Adrenal gland (tissue), 12 donors: Measurements from ENCODE around the gene UNC5C. TPM values are rescaled to one million over a fixed set of nuclear protein-coding genes. Genes with fewer than 3 reads are reported as not detected.

Source experiments
- DNase-seq, 7 donors: peaks; one replicate each; pipeline ENCODE4 v3.0.0-alpha.2; 2019 to 2020
- H3K27ac ChIP-seq, 5 donors: fragments of 200-600 bp; sonication (generic) in 4 of 5; 1 replicate in 3 of 5; 2 replicates in 2 of 5; pipeline versions ENCODE4 v1.5.1 to v1.8.0; 2016 to 2020; ENCODE audit warnings: mild to moderate bottlenecking in 1 of 5
- H3K27me3 ChIP-seq: fragments of 200-600 bp; 2 replicates; pipeline ENCODE4 v1.8.0; 2021
- H3K36me3 ChIP-seq, 2 donors: fragments of 200-600 bp; replicated peaks in 1 of 2; 1 replicate in 1 of 2; 2 replicates in 1 of 2; pipeline versions ENCODE4 v1.5.1 to v1.8.0; 2018 to 2022
- H3K4me1 ChIP-seq, 2 donors: fragments of 200-600 bp; replicated peaks in 1 of 2; 1 replicate in 1 of 2; 2 replicates in 1 of 2; pipeline versions ENCODE4 v1.5.1 to v1.8.0; 2018 to 2021
- H3K4me3 ChIP-seq, 4 donors: fragments of 200-600 bp; sonication (generic) in 3 of 4; one replicate each; pipeline ENCODE4 v1.5.1; 2016 to 2018
- H3K9me3 ChIP-seq, 3 donors: fragments of 200-600 bp; sonication (generic) in 1 of 3; replicated peaks in 1 of 3; 1 replicate in 2 of 3; 2 replicates in 1 of 3; pipeline versions ENCODE4 v1.5.1 to v1.8.0; 2016 to 2021
- CTCF ChIP-seq, 6 experiments: fragments of 450-650 bp in 4 of 6; fragments of 200-600 bp in 2 of 6; sonication (generic) in 1 of 6; IDR thresholded peaks; 1 replicate in 5 of 6; 2 replicates in 1 of 6; pipeline versions ENCODE4 v1.5.1 to v1.8.0; 2016 to 2021; ENCODE audit warnings: antibody characterized with exemption in 6 of 6, mild to moderate bottlenecking in 2 of 6, moderate library complexity in 1 of 6
- POLR2A ChIP-seq, 2 donors: fragments of 450-650 bp; IDR thresholded peaks; one replicate each; pipeline ENCODE4 v1.6.1; 2017; ENCODE audit warnings: antibody characterized with exemption in 2 of 2, mild to moderate bottlenecking in 2 of 2, moderate library complexity in 1 of 2
- WGBS, 4 donors: extraction: QIAGEN DNeasy Blood & Tissue Kit in 2 of 4; methylation state at CpG; one replicate each; pipeline versions ENCODE4 v1.1.5 to v1.1.7; 2013 to 2017; 5-methylcytosine and 5-hydroxymethylcytosine counted together
- intact Hi-C, 2 donors: fragments of 100-400 bp; cut with DNase I; formaldehyde crosslinking; loops; one replicate each; pipeline versions ENCODE4 v1.14.1 to v1.15.0; 2022 to 2023
- polyA plus RNA-seq, 3 donors: library from polyadenylated mRNA; stranded (reverse); fragments of 200-250 nt in 2 of 3; fragments of 350-450 nt in 1 of 3; fragmentation: Illumina TruSeq in 1 of 3; extraction: RNeasy Lipid Tissue Mini Kit (QIAGEN cat#74804) in 1 of 3; gene quantifications; one replicate each; pipeline ENCODE4 v1.2.3, GENCODE V29; 2013 to 2014
- total RNA-seq, 9 donors: library from RNA; depleted of rRNA in 4 of 9; stranded (reverse); fragments of >200 nt in 4 of 9; fragments of 120-200 nt in 1 of 9; fragmentation: NEBNext Ultra II Directional in 1 of 9; extraction: Animal tissue kit (Norgen Biotek cat#: 25700) in 1 of 9; gene quantifications; one replicate each; pipeline versions ENCODE4 v1.1.0 to v1.2.4, GENCODE V29; 2013 to 2023
- donor health status: healthy with polysubstance abuse.
- donor health status: Bipolar disorder and iron deficiency.
- donor health status: DM: yes; HTN: yes; CAD: no.
- donor health status: DM: no; HTN: no; CAD: no.
- donor health status: DM: no; HTN: no; CAD: no.
- donor health status: DM: yes; HTN: yes; CAD: no.

UNC5C gene
- total and polyA plus RNA-seq, 12 donors, result 4.7 to 33.5 (median 23.8) TPM

- Histone ChIP-seq H3K27me3 (no peaks in the 10 kb centered on the region), H3K36me3 (no peaks in the 10 kb centered on the region), H3K27ac (no peak overlapping the region), H3K9me3 (no peaks in the 10 kb centered on the region), H3K4me3 (no peak overlapping the region), H3K4me1 (peaks cover 9 to 24% of the 10 kb centered on the region in 2 donors)
- intact Hi-C loops, result no loop called here
- TF ChIP-seq CTCF (IDR thresholded peaks at IDR 0.05), result no peak
- TF ChIP-seq POLR2A (IDR thresholded peaks at IDR 0.05), result no peak
- DNase-seq, result no peak
Observed at GRCh38 chr4:95529946-95530345, 18.8 kb downstream of the UNC5C start.

GRCh38 chr4:95528388-95528948 is 20.3 kb downstream of the UNC5C start:
- 45 to 51% (median 47%) methylated on average over 4 of the region's 4 CpGs for WGBS, 4 donors
- H3K27me3 ChIP-seq, result no peaks in the 10 kb centered on the region
- peak in 1 of 2 donors; percentile 34 for TF ChIP-seq POLR2A (IDR thresholded peaks at IDR 0.05)
- no peak for TF ChIP-seq CTCF (IDR thresholded peaks at IDR 0.05)
- intact Hi-C loops, result no loop called here
- H3K4me1 ChIP-seq, result peaks cover 9 to 19% of the 10 kb centered on the region in 2 donors
- peak overlapping the region in 1 of 4 donors; percentile 15 for H3K4me3 ChIP-seq
- H3K36me3 ChIP-seq, result no peaks in the 10 kb centered on the region
- no peak for DNase-seq
- H3K27ac ChIP-seq, result peak overlapping the region in 4 of 5 donors; percentile 4 to 65 (median 42)
- no peaks in the 10 kb centered on the region for H3K9me3 ChIP-seq

- WGBS, 4 donors, result 56 to 70% (median 64%) methylated on average over 2 of the region's 2 CpGs
- intact Hi-C loops, result no loop called here
- Histone ChIP-seq H3K36me3 (no peaks in the 10 kb centered on the region), H3K27ac (no peak overlapping the region), H3K9me3 (no peaks in the 10 kb centered on the region), H3K4me1 (peaks cover 9 to 25% of the 10 kb centered on the region in 2 donors), H3K4me3 (no peak overlapping the region), H3K27me3 (no peaks in the 10 kb centered on the region)
- TF ChIP-seq POLR2A (IDR thresholded peaks at IDR 0.05), result no peak
- no peak for TF ChIP-seq CTCF (IDR thresholded peaks at IDR 0.05)
- no peak for DNase-seq
Observed at GRCh38 chr4:95526075-95526474, 22.7 kb downstream of the UNC5C start.

- Histone ChIP-seq H3K4me3 (no peak overlapping the region), H3K27ac (no peak overlapping the region), H3K36me3 (no peaks in the 10 kb centered on the region), H3K27me3 (no peaks in the 10 kb centered on the region), H3K9me3 (no peaks in the 10 kb centered on the region), H3K4me1 (peaks cover 9 to 25% of the 10 kb centered on the region in 2 donors)
- no peak for DNase-seq
- WGBS, 4 donors, result 64 to 83% (median 70%) methylated on average over 2 of the region's 2 CpGs
- intact Hi-C loops, result no loop called here
- TF ChIP-seq CTCF (IDR thresholded peaks at IDR 0.05) (no peak), POLR2A (IDR thresholded peaks at IDR 0.05) (no peak)
Observed at GRCh38 chr4:95524729-95525128, 24.0 kb downstream of the UNC5C start.
